DOHH2 (cell line): ENCODE measurements around the gene ZFYVE16.

Source experiments
- H3F3A ChIP-seq: fragments of 200-600 bp; sonication (generic), shearing (Covaris generic); 2 replicates; pipeline ENCODE4 v1.6.0; 2016; ENCODE audit warnings: antibody characterized with exemption, mild to moderate bottlenecking; ENCODE audit not compliant: control insufficient read depth, insufficient read depth
- H3K27ac ChIP-seq: fragments of 200-600 bp; sonication (generic); 2 replicates; pipeline ENCODE4 v1.5.1; 2014; ENCODE audit warnings: low read depth, mild to moderate bottlenecking, low read length, moderate library complexity
- H3K27me3 ChIP-seq: fragments of 200-600 bp; sonication (generic); 2 replicates; pipeline ENCODE4 v1.6.1; 2014; ENCODE audit warnings: mild to moderate bottlenecking, low read length, mixed read lengths; ENCODE audit not compliant: control insufficient read depth
- H3K36me3 ChIP-seq: fragments of 200-600 bp; sonication (generic); 2 replicates; pipeline ENCODE4 v1.6.1; 2014; ENCODE audit warnings: mild to moderate bottlenecking, low read length, moderate library complexity, mixed read lengths; ENCODE audit not compliant: control insufficient read depth
- H3K4me1 ChIP-seq: fragments of 200-600 bp; sonication (generic); 2 replicates; pipeline ENCODE4 v1.6.1; 2014; ENCODE audit warnings: mild to moderate bottlenecking, low read length, mixed read lengths; ENCODE audit not compliant: control insufficient read depth
- H3K4me2 ChIP-seq: fragments of 200-600 bp; sonication (generic); 2 replicates; pipeline ENCODE4 v1.6.0; 2014; ENCODE audit warnings: mild to moderate bottlenecking, low read length, moderate library complexity
- H3K4me3 ChIP-seq: fragments of 200-600 bp; sonication (generic); 2 replicates; pipeline ENCODE4 v1.5.1; 2014; ENCODE audit warnings: mild to moderate bottlenecking, low read length, mixed read lengths
- H3K79me2 ChIP-seq: fragments of 200-600 bp; sonication (generic); 2 replicates; pipeline ENCODE4 v1.6.1; 2014; ENCODE audit warnings: mild to moderate bottlenecking, low read length, mixed read lengths; ENCODE audit not compliant: control insufficient read depth
- H3K9me2 ChIP-seq: fragments of 200-600 bp; sonication (generic); replicated peaks from 2 replicates; pipeline ENCODE4 v1.6.1; 2014; ENCODE audit warnings: mild to moderate bottlenecking, low read length, mixed read lengths; ENCODE audit not compliant: control insufficient read depth
- H3K9me3 ChIP-seq: fragments of 200-600 bp; sonication (generic); 2 replicates; pipeline ENCODE4 v1.6.1; 2014; ENCODE audit warnings: antibody characterized with exemption, low read length, mixed read lengths; ENCODE audit not compliant: control insufficient read depth, insufficient read depth
- H4K20me1 ChIP-seq: fragments of 200-600 bp; sonication (generic); 2 replicates; pipeline ENCODE4 v1.6.0; 2014; ENCODE audit warnings: low read depth, mild to moderate bottlenecking, antibody characterized with exemption, low read length, moderate library complexity; ENCODE audit not compliant: control insufficient read depth, insufficient read depth
- EZH2phosphoT487 ChIP-seq: fragments of 200-600 bp; sonication (generic); IDR thresholded peaks from 2 replicates; pipeline ENCODE4 v1.6.1; 2017; ENCODE audit warnings: borderline replicate concordance, mild to moderate bottlenecking, antibody characterized with exemption, low read length, moderate library complexity, mixed read lengths
- TF ChIP-seq, protein P1 (sequence below): fragments of 200-600 bp; sonication (generic); IDR thresholded peaks from one replicate; pipeline ENCODE4 v1.5.1; 2014; ENCODE audit warnings: antibody characterized with exemption, mild to moderate bottlenecking, low read depth, low read length; ENCODE audit not compliant: poor library complexity, severe bottlenecking

Gene ZFYVE16

DNA sequence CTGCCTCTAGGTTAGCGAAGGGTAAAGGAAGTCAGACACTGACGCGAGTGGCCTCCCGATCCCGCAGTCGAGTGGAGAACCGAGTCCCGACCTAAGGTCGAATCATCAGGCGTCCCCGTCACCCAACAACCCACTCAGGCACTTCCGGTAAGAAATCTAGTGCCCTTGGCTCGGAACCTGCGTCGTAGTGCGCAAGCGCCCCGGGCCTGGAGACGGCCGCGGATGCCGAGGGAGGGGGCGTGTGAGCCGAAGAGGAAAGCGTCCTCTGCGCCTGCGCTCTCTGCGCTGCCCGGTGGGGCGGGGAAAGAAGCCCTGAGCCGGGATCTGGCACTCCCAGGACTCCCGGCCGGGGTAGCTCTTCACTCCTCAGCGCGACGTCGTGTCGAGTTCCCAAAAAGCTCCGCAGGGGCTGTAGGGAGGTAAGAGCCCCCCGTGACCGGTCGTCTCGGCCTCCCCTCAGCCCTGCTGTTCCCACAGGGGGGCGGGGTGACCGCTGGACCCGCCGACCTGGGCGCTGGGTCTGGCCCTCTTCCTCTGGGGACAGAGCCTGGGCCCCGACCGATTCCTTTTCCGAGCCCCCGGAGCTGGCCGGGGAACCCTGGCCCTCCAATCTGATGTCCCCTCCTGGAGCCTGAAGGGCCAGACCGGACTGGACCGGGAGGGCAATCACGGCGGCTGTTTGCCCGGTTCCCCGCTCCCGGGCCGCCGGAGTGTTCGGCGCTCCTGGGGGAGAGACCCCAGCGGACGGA lies at the start of gene ZFYVE16:
Gene ZFYVE16 (plus strand): TSS at position 330 of the 749 bp plus-strand sequence. CDS start 26,084 bp downstream, outside the sequence.
- Histone ChIP-seq H3K9me3 (no peaks in the 10 kb centered on the region), H3K27me3 (no peaks in the 10 kb centered on the region), H4K20me1 (peaks cover 3% of the 10 kb centered on the region; the same call in 1 of the 2 replicates), H3K27ac (peak within 1 kb of the TSS; percentile 79), H3K79me2 (peaks cover 27% of the 10 kb centered on the region), H3K4me3 (peak within 1 kb of the TSS; percentile 87), H3K9me2 (no peaks in the 10 kb centered on the region), H3F3A (peaks cover 9% of the 10 kb centered on the region; the same call in 1 of the 2 replicates), H3K4me2 (peak within 1 kb of the TSS; percentile 79), H3K36me3 (no peaks in the 10 kb centered on the region; the same call in 1 of the 2 replicates), H3K4me1 (peaks cover 21% of the 10 kb centered on the region)
- TF ChIP-seq, protein P1, sequence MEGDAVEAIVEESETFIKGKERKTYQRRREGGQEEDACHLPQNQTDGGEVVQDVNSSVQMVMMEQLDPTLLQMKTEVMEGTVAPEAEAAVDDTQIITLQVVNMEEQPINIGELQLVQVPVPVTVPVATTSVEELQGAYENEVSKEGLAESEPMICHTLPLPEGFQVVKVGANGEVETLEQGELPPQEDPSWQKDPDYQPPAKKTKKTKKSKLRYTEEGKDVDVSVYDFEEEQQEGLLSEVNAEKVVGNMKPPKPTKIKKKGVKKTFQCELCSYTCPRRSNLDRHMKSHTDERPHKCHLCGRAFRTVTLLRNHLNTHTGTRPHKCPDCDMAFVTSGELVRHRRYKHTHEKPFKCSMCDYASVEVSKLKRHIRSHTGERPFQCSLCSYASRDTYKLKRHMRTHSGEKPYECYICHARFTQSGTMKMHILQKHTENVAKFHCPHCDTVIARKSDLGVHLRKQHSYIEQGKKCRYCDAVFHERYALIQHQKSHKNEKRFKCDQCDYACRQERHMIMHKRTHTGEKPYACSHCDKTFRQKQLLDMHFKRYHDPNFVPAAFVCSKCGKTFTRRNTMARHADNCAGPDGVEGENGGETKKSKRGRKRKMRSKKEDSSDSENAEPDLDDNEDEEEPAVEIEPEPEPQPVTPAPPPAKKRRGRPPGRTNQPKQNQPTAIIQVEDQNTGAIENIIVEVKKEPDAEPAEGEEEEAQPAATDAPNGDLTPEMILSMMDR, result no peak
- TF ChIP-seq EZH2phosphoT487, result no peak

DNA sequence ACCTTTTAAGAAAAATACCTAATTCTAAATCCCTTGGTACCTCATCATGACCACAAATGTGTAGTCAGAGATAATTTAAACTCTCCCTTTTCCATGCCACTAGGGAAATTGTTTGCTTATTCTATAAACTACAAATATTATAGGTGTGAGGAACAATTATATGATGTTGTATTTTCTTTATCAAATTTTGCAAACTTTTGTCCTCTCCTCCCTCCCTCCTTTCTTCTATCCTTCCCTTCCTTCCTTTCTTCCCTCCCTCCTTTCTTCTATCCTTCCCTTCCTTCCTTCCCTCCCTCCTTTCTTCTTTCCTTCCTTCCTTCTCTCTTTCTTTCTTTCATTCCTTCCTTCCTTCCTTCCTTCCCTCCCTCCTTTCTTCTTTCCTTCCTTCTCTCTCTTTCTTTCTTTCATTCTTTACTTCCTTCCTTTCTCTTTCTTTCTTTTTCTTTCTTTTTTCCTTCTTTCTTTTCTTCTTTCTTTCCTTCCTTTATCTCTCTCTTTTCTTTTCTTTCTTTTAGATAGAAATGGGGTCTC lies 46.9 kb upstream of the ZFYVE16 start:
- H3K9me2 ChIP-seq, result no peaks in the 10 kb centered on the region
- no peaks in the 10 kb centered on the region for H3K27me3 ChIP-seq
- H3F3A ChIP-seq, result no peaks in the 10 kb centered on the region
- no peak overlapping the region for H3K27ac ChIP-seq
- no peaks in the 10 kb centered on the region for H3K4me1 ChIP-seq
- no peak overlapping the region for H3K4me2 ChIP-seq
- no peaks in the 10 kb centered on the region for H3K36me3 ChIP-seq
- no peaks in the 10 kb centered on the region for H3K9me3 ChIP-seq
- H3K79me2 ChIP-seq, result no peaks in the 10 kb centered on the region
- H3K4me3 ChIP-seq, result no peak overlapping the region
- no peaks in the 10 kb centered on the region for H4K20me1 ChIP-seq
- TF ChIP-seq, protein P1, result no peak
- TF ChIP-seq EZH2phosphoT487, result no peak

DNA sequence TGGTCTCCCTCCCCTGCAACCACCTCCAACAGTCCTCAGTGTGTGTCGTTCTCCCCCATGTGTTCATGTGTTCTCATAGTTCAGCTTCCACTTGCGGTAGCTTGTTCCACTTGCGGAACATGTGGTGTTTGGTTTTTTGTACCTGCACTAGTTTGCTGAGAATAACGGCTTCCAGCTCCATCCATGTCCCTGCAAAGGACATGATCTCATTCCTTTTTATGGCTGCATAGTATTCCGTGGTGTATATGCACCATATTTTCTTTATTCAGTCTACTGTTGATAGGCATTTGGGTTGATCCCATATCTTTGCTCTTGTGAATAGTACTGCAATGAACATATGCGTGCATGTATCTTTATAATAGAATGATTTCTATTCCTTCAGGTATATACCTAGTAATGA lies 43.0 kb upstream of the ZFYVE16 start:
- Histone ChIP-seq H3K4me1 (no peaks in the 10 kb centered on the region), H3K36me3 (no peaks in the 10 kb centered on the region), H3K79me2 (no peaks in the 10 kb centered on the region), H3K27ac (no peak overlapping the region), H3K4me3 (no peak overlapping the region), H3K9me3 (no peaks in the 10 kb centered on the region), H3K27me3 (no peaks in the 10 kb centered on the region), H4K20me1 (no peaks in the 10 kb centered on the region), H3K9me2 (no peaks in the 10 kb centered on the region), H3F3A (no peaks in the 10 kb centered on the region), H3K4me2 (no peak overlapping the region)
- no peak for TF ChIP-seq EZH2phosphoT487
- TF ChIP-seq, protein P1, result no peak
